T-helper 1 cell treated with Interleukin-12 subunit alpha and Interleukin-12 subunit beta and Interleukin-4 antibody, amounts not matched to agents 30 μg/mL and 1 μg/mL, for 36 hours (primary cell): ENCODE results near the gene RNF6.

Experiments
- H3K27ac Mint-ChIP-seq: one replicate; pipeline ENCODE4 v1.8.0; 2021; ENCODE audit warnings: mild to moderate bottlenecking, mixed read lengths
- H3K27me3 Mint-ChIP-seq: one replicate; pipeline ENCODE4 v1.8.0; 2021; ENCODE audit warnings: low read depth, mixed read lengths
- H3K36me3 Mint-ChIP-seq: one replicate; pipeline ENCODE4 v1.8.0; 2021; ENCODE audit warnings: low read depth, mixed read lengths
- H3K4me1 Mint-ChIP-seq: one replicate; pipeline ENCODE4 v1.8.0; 2021; ENCODE audit warnings: low read depth, mixed read lengths
- H3K4me3 Mint-ChIP-seq: one replicate; pipeline ENCODE4 v1.8.0; 2021; ENCODE audit warnings: mild to moderate bottlenecking, moderate library complexity, mixed read lengths
- H3K9me3 Mint-ChIP-seq: one replicate; pipeline ENCODE4 v1.8.0; 2021; ENCODE audit warnings: mixed read lengths

RNF6 gene

GRCh38 chr13:26247011-26247410 lies 24.9 kb upstream of the RNF6 start:
- Mint-ChIP-seq H3K27ac (no peak overlapping the region), H3K4me3 (no peak overlapping the region), H3K9me3 (peaks cover 3% of the 10 kb centered on the region), H3K36me3 (no peaks in the 10 kb centered on the region), H3K4me1 (no peaks in the 10 kb centered on the region), H3K27me3 (peaks cover 8% of the 10 kb centered on the region)

GRCh38 chr13:26246154-26246553 lies 24.0 kb upstream of the RNF6 start:
- Mint-ChIP-seq H3K36me3 (no peaks in the 10 kb centered on the region), H3K9me3 (peaks cover 3% of the 10 kb centered on the region), H3K27me3 (peaks cover 8% of the 10 kb centered on the region), H3K27ac (no peak overlapping the region), H3K4me3 (no peak overlapping the region), H3K4me1 (no peaks in the 10 kb centered on the region)

- Mint-ChIP-seq H3K27ac (no peak overlapping the region), H3K4me3 (no peak overlapping the region), H3K36me3 (no peaks in the 10 kb centered on the region), H3K27me3 (peaks cover 9% of the 10 kb centered on the region), H3K9me3 (no peaks in the 10 kb centered on the region), H3K4me1 (no peaks in the 10 kb centered on the region)
These were observed 14.2 kb upstream of the RNF6 start for GRCh38 chr13:26236296-26236695.

- H3K4me3 Mint-ChIP-seq, result no peak overlapping the region
- no peak overlapping the region for H3K27ac Mint-ChIP-seq
- peaks cover 9% of the 10 kb centered on the region for H3K27me3 Mint-ChIP-seq
- H3K4me1 Mint-ChIP-seq, result no peaks in the 10 kb centered on the region
- H3K9me3 Mint-ChIP-seq, result no peaks in the 10 kb centered on the region
- H3K36me3 Mint-ChIP-seq, result no peaks in the 10 kb centered on the region
These were observed 8.6 kb upstream of the RNF6 start for GRCh38 chr13:26230703-26231102.

GRCh38 chr13:26229080-26229615 lies 7.0 kb upstream of the RNF6 start:
- Mint-ChIP-seq H3K36me3 (no peaks in the 10 kb centered on the region), H3K27me3 (peaks cover 4% of the 10 kb centered on the region), H3K27ac (no peak overlapping the region), H3K4me3 (no peak overlapping the region), H3K9me3 (no peaks in the 10 kb centered on the region), H3K4me1 (no peaks in the 10 kb centered on the region)

- H3K4me1 Mint-ChIP-seq, result peaks cover 4% of the 10 kb centered on the region
- H3K27ac Mint-ChIP-seq, result no peak overlapping the region
- no peaks in the 10 kb centered on the region for H3K9me3 Mint-ChIP-seq
- no peak overlapping the region for H3K4me3 Mint-ChIP-seq
- peaks cover 4% of the 10 kb centered on the region for H3K27me3 Mint-ChIP-seq
- no peaks in the 10 kb centered on the region for H3K36me3 Mint-ChIP-seq
These were observed 6.0 kb upstream of the RNF6 start for GRCh38 chr13:26228096-26228495.

- Mint-ChIP-seq H3K27me3 (peaks cover 4% of the 10 kb centered on the region), H3K4me1 (peaks cover 9% of the 10 kb centered on the region), H3K4me3 (no peak overlapping the region), H3K9me3 (no peaks in the 10 kb centered on the region), H3K36me3 (peaks cover 3% of the 10 kb centered on the region), H3K27ac (no peak overlapping the region)
These were observed 5.3 kb upstream of the RNF6 start for GRCh38 chr13:26227166-26227971.

- Mint-ChIP-seq H3K27me3 (peaks cover 4% of the 10 kb centered on the region), H3K4me3 (no peak overlapping the region), H3K4me1 (peaks cover 14% of the 10 kb centered on the region), H3K9me3 (no peaks in the 10 kb centered on the region), H3K27ac (no peak overlapping the region), H3K36me3 (peaks cover 8% of the 10 kb centered on the region)
These were observed 3.9 kb upstream of the RNF6 start for GRCh38 chr13:26225896-26226617.

GRCh38 chr13:26222520-26223046 lies 469 bp upstream of the RNF6 start:
- Mint-ChIP-seq H3K27me3 (peaks cover 4% of the 10 kb centered on the region), H3K9me3 (no peaks in the 10 kb centered on the region), H3K4me3 (peak overlapping the region; percentile 98), H3K27ac (peak overlapping the region; percentile 100), H3K4me1 (peaks cover 28% of the 10 kb centered on the region), H3K36me3 (peaks cover 22% of the 10 kb centered on the region)

- Mint-ChIP-seq H3K36me3 (peaks cover 29% of the 10 kb centered on the region), H3K27ac (peak overlapping the region; percentile 100), H3K27me3 (peaks cover 3% of the 10 kb centered on the region), H3K4me3 (peak overlapping the region; percentile 98), H3K4me1 (peaks cover 28% of the 10 kb centered on the region), H3K9me3 (no peaks in the 10 kb centered on the region)
These were observed 754 bp downstream of the RNF6 start for GRCh38 chr13:26221399-26221720.

GRCh38 chr13:26220575-26220974 lies 1.5 kb downstream of the RNF6 start:
- no peaks in the 10 kb centered on the region for H3K27me3 Mint-ChIP-seq
- H3K36me3 Mint-ChIP-seq, result peaks cover 30% of the 10 kb centered on the region
- peaks cover 28% of the 10 kb centered on the region for H3K4me1 Mint-ChIP-seq
- H3K9me3 Mint-ChIP-seq, result no peaks in the 10 kb centered on the region
- peak overlapping the region; percentile 98 for H3K4me3 Mint-ChIP-seq
- no peak overlapping the region for H3K27ac Mint-ChIP-seq

- Mint-ChIP-seq H3K36me3 (peaks cover 38% of the 10 kb centered on the region), H3K27ac (no peak overlapping the region), H3K9me3 (no peaks in the 10 kb centered on the region), H3K4me3 (peak overlapping the region; percentile 34), H3K4me1 (peaks cover 28% of the 10 kb centered on the region), H3K27me3 (no peaks in the 10 kb centered on the region)
These were observed 2.4 kb downstream of the RNF6 start for GRCh38 chr13:26219726-26220125.

- Mint-ChIP-seq H3K36me3 (peaks cover 47% of the 10 kb centered on the region), H3K9me3 (no peaks in the 10 kb centered on the region), H3K27me3 (no peaks in the 10 kb centered on the region), H3K4me3 (no peak overlapping the region), H3K27ac (no peak overlapping the region), H3K4me1 (peaks cover 17% of the 10 kb centered on the region)
These were observed 6.1 kb downstream of the RNF6 start for GRCh38 chr13:26216042-26216441.

- peaks cover 53% of the 10 kb centered on the region for H3K36me3 Mint-ChIP-seq
- H3K4me1 Mint-ChIP-seq, result peaks cover 7% of the 10 kb centered on the region
- H3K4me3 Mint-ChIP-seq, result no peak overlapping the region
- H3K27me3 Mint-ChIP-seq, result no peaks in the 10 kb centered on the region
- H3K9me3 Mint-ChIP-seq, result no peaks in the 10 kb centered on the region
- H3K27ac Mint-ChIP-seq, result no peak overlapping the region
These were observed 8.1 kb downstream of the RNF6 start for GRCh38 chr13:26213982-26214381.

GRCh38 chr13:26213345-26213744 lies 8.8 kb downstream of the RNF6 start:
- Mint-ChIP-seq H3K27ac (no peak overlapping the region), H3K27me3 (no peaks in the 10 kb centered on the region), H3K4me1 (peaks cover 5% of the 10 kb centered on the region), H3K9me3 (no peaks in the 10 kb centered on the region), H3K36me3 (peaks cover 56% of the 10 kb centered on the region), H3K4me3 (no peak overlapping the region)
